Prostate gland (tissue), 2 donors: ENCODE measurements around the gene ACSM4. TPM values are rescaled to one million over a fixed set of nuclear protein-coding genes. Genes with fewer than 3 reads are reported as not detected.

Experiments
- DNase-seq: peaks from one replicate; pipeline ENCODE4 v3.0.0-alpha.2; 2019; ENCODE audit warnings: low spot score
- H3K27ac ChIP-seq, 2 donors: fragments of 200-600 bp; sonication (generic); 2 replicates each; pipeline ENCODE4 v1.5.1; 2017 to 2019
- H3K27me3 ChIP-seq: fragments of 200-600 bp; sonication (generic); replicated peaks from 2 replicates; pipeline ENCODE4 v1.5.1; 2019; ENCODE audit not compliant: insufficient read depth
- H3K36me3 ChIP-seq, 2 donors: fragments of 200-600 bp; sonication (generic); 1 replicate in 1 of 2; 2 replicates in 1 of 2; pipeline versions ENCODE4 v1.5.1 to v1.8.1; 2017 to 2019
- H3K4me1 ChIP-seq: fragments of 200-600 bp; sonication (generic); replicated peaks from 2 replicates; pipeline ENCODE4 v1.5.1; 2019
- H3K4me3 ChIP-seq, 2 donors: fragments of 200-600 bp; sonication (generic); 2 replicates each; pipeline ENCODE4 v1.5.1; 2017 to 2019
- H3K9me3 ChIP-seq: fragments of 200-600 bp; sonication (generic); 2 replicates; pipeline ENCODE4 v1.5.1; 2017
- CTCF ChIP-seq, 4 experiments: fragments of 200-600 bp in 2 of 4; fragments of 450-650 bp in 2 of 4; sonication (generic) in 2 of 4; IDR thresholded peaks; 1 replicate in 3 of 4; 2 replicates in 1 of 4; pipeline ENCODE4 v1.5.1; 2016 to 2019; ENCODE audit warnings: antibody characterized with exemption in 4 of 4, mild to moderate bottlenecking in 2 of 4, moderate library complexity in 2 of 4
- POLR2A ChIP-seq: fragments of 450-650 bp; IDR thresholded peaks from one replicate; pipeline ENCODE4 v1.6.1; 2016; ENCODE audit warnings: antibody characterized with exemption, mild to moderate bottlenecking
- POLR2AphosphoS5 ChIP-seq: sonication (generic); formaldehyde crosslinking; IDR thresholded peaks from one replicate; pipeline ENCODE4 v1.6.1; 2017; ENCODE audit warnings: antibody characterized with exemption
- WGBS: methylation state at CpG from one replicate; pipeline ENCODE4 v1.1.5; 2018; 5-methylcytosine and 5-hydroxymethylcytosine counted together
- intact Hi-C: fragments of 100-400 bp; cut with DNase I; formaldehyde crosslinking; loops from one replicate; pipeline ENCODE4 v1.14.2; 2022
- total RNA-seq, 2 donors: library from RNA; depleted of rRNA; stranded (reverse); fragments of >200 nt; gene quantifications; one replicate each; pipeline ENCODE4 v1.1.0, GENCODE V29; 2016

Gene ACSM4
- total RNA-seq, 2 donors from 2014 or later, result 0.91 TPM; not detected in 1

GRCh38 chr12:7293670-7294069 is 10.2 kb upstream of the ACSM4 start:
- intact Hi-C loops, result no loop called here
- Histone ChIP-seq H3K4me3 (no peak overlapping the region), H3K4me1 (no peaks in the 10 kb centered on the region), H3K27ac (no peak overlapping the region), H3K27me3 (no peaks in the 10 kb centered on the region), H3K36me3 (no peaks in the 10 kb centered on the region), H3K9me3 (no peaks in the 10 kb centered on the region)
- 53% methylated on average over 1 of the region's 1 CpG for WGBS
- no peak for DNase-seq
- TF ChIP-seq POLR2A, result no peak
- TF ChIP-seq POLR2AphosphoS5, result no peak
- TF ChIP-seq CTCF (IDR thresholded peaks at IDR 0.05), result no peak

- intact Hi-C loops, result no loop called here
- Histone ChIP-seq H3K27ac (no peak overlapping the region), H3K36me3 (no peaks in the 10 kb centered on the region), H3K4me1 (no peaks in the 10 kb centered on the region), H3K9me3 (no peaks in the 10 kb centered on the region), H3K4me3 (no peak overlapping the region), H3K27me3 (no peaks in the 10 kb centered on the region)
- 74% methylated on average over 1 of the region's 1 CpG for WGBS
- DNase-seq, result no peak
- TF ChIP-seq POLR2AphosphoS5, result no peak
- no peak for TF ChIP-seq CTCF (IDR thresholded peaks at IDR 0.05)
- TF ChIP-seq POLR2A, result no peak
These were observed 8.3 kb upstream of the ACSM4 start for GRCh38 chr12:7295529-7295928.

GRCh38 chr12:7297865-7298264 is 6.0 kb upstream of the ACSM4 start:
- no peak overlapping the region for H3K4me3 ChIP-seq
- DNase-seq, result no peak
- no peaks in the 10 kb centered on the region for H3K4me1 ChIP-seq
- 90% methylated on average over 2 of the region's 2 CpGs for WGBS
- no peak overlapping the region for H3K27ac ChIP-seq
- H3K27me3 ChIP-seq, result no peaks in the 10 kb centered on the region
- H3K9me3 ChIP-seq, result no peaks in the 10 kb centered on the region
- TF ChIP-seq POLR2AphosphoS5 (no peak), POLR2A (no peak), CTCF (IDR thresholded peaks at IDR 0.05) (no peak)
- intact Hi-C loops, result no loop called here
- no peaks in the 10 kb centered on the region for H3K36me3 ChIP-seq

GRCh38 chr12:7302266-7302986 is 1.4 kb upstream of the ACSM4 start:
- H3K9me3 ChIP-seq, result no peaks in the 10 kb centered on the region
- H3K27me3 ChIP-seq, result no peaks in the 10 kb centered on the region
- no peak overlapping the region for H3K4me3 ChIP-seq
- DNase-seq, result no peak
- intact Hi-C loops, result no loop called here
- H3K4me1 ChIP-seq, result no peaks in the 10 kb centered on the region
- H3K27ac ChIP-seq, result no peak overlapping the region
- 77% methylated on average over 5 of the region's 5 CpGs for WGBS
- H3K36me3 ChIP-seq, result no peaks in the 10 kb centered on the region
- TF ChIP-seq POLR2A (no peak), CTCF (IDR thresholded peaks at IDR 0.05) (no peak), POLR2AphosphoS5 (no peak)

GRCh38 chr12:7303230-7303629 is 642 bp upstream of the ACSM4 start:
- no peaks in the 10 kb centered on the region for H3K4me1 ChIP-seq
- WGBS, result 95% methylated on average over 2 of the region's 2 CpGs
- TF ChIP-seq POLR2A (no peak), POLR2AphosphoS5 (no peak), CTCF (IDR thresholded peaks at IDR 0.05) (no peak)
- H3K36me3 ChIP-seq, result no peaks in the 10 kb centered on the region
- intact Hi-C loops, result no loop called here
- no peaks in the 10 kb centered on the region for H3K27me3 ChIP-seq
- H3K27ac ChIP-seq, result no peak overlapping the region
- DNase-seq, result no peak
- H3K4me3 ChIP-seq, result no peak overlapping the region
- no peaks in the 10 kb centered on the region for H3K9me3 ChIP-seq
